GM12892 (cell line): Measurements from ENCODE around the gene BRAT1.

Experiments used
- POLR2A ChIP-seq: IDR thresholded peaks from 2 replicates; pipeline ENCODE4 v1.6.1; 2011; ENCODE audit warnings: low read depth, low read length, control low read depth
- POLR2AphosphoS5 ChIP-seq: IDR thresholded peaks from 2 replicates; pipeline ENCODE4 v1.6.1; 2011; ENCODE audit warnings: low read depth, low read length, control low read depth
- TAF1 ChIP-seq: IDR thresholded peaks from 2 replicates; pipeline ENCODE4 v1.6.1; 2011; ENCODE audit warnings: low read depth, mild to moderate bottlenecking, control low read depth, low read length, borderline replicate concordance

DNA sequence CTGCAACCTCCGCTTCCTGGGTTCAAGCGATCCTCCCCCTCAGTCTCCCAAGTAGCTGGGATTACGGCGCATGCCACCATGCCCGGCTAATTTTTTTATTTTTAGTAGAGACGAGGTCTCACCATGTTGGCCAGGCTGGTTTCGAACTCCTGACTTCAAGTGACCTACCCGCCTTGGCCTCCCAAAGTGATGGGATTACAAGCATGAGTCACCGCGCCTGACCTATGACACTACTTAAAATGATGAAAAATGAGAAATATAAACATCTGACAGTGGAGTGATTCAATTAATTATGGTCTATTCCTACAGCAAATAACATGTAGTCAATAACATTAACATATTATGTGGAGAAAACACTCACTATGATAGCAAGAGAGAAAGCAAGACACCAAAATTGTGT, 2.2 kb downstream of the BRAT1 start:
- TF ChIP-seq POLR2A (no peak), TAF1 (no peak), POLR2AphosphoS5 (no peak)
